Measurements from ENCODE around the gene MMP25.
A peak's percentile ranks its signal among the peaks of the same experiment; 100 is the strongest.

DNA sequence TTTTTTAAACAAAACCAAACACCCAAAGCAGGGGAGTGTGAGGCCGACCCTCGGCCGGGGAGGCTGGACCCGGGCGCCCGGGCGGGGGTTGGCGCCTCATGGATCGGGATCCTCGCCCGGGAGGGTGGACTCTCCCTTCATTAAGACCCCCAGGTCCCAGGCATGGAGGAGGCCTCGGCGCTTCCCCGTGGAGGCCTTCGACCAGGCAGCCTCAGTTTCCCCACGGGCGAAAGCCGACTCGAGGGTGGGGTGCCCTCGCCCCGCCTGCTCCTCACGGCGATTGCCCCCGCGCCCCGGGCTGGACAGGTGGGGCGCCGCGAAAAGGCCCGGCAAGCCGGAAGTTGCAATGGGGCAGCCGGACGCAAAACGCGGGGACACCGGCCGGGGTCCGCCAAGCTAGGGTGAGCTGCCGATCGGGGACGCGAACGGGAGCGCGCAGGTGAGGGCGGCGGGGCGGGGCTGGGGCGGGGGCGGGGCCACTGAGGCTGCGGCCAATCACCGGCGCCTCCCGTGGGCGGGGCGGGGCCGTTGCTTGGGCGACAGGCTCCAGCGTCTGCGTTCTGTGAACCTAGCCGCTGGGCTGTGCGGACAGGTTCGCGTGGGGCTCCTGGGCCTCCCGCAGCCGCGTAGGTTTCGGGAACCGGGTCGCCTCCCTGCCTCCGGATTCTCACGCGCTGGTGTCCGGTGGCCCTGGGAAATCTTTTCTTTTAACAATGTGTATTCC lies 60.0 kb downstream of the MMP25 start:
- TF ChIP-seq CTCF (IDR thresholded peaks at IDR 0.05) = no peak
- peak; percentile 76 to 81 for TF ChIP-seq POLR2AphosphoS5 (IDR thresholded peaks at IDR 0.05)
